ENCODE results near the gene SGCD. TPM values are rescaled to one million over a fixed set of nuclear protein-coding genes. Genes with fewer than 3 reads are reported as not detected.
A peak's percentile ranks its signal among the peaks of the same experiment; 100 is the strongest.

SGCD gene
- polyA plus RNA-seq, 1 experiment = 17.0 TPM

DNA sequence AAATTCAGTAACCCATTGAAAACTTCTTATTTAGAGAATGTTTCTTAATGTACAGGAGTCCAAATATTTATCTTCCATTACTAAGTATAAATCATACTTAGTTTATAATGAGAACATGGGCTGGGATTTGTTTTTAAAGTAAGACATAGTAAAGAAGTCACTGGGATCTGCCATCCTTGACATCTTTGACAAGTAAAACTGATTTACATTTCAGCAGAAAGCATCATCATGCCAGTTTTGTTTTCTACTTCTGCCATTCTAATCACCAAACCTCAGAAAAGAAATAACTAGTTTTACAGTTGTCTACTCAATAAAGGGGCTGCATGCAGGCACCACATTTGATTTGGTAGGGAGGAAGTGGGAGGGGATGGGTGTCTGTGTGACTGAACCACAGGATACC lies 301.5 kb downstream of the SGCD start:
- H3K36me3 ChIP-seq (ENCODE audit: control insufficient read depth, insufficient read depth, low read length) = no peaks in the 10 kb centered on the region
- ChIA-PET POLR2A (no interaction called here), CTCF (no interaction called here)
- DNase-seq (ENCODE audit: low read depth) = no peak
- H3K4me3 ChIP-seq (ENCODE audit: low read depth, low read length) = no peak overlapping the region
- TF ChIP-seq, protein P1, sequence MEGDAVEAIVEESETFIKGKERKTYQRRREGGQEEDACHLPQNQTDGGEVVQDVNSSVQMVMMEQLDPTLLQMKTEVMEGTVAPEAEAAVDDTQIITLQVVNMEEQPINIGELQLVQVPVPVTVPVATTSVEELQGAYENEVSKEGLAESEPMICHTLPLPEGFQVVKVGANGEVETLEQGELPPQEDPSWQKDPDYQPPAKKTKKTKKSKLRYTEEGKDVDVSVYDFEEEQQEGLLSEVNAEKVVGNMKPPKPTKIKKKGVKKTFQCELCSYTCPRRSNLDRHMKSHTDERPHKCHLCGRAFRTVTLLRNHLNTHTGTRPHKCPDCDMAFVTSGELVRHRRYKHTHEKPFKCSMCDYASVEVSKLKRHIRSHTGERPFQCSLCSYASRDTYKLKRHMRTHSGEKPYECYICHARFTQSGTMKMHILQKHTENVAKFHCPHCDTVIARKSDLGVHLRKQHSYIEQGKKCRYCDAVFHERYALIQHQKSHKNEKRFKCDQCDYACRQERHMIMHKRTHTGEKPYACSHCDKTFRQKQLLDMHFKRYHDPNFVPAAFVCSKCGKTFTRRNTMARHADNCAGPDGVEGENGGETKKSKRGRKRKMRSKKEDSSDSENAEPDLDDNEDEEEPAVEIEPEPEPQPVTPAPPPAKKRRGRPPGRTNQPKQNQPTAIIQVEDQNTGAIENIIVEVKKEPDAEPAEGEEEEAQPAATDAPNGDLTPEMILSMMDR (IDR thresholded peaks at IDR 0.05; ENCODE audit: insufficient read depth, low read depth, low read length) = no peak
- no peaks in the 10 kb centered on the region for H3K27me3 ChIP-seq (ENCODE audit: control insufficient read depth, insufficient read depth, low read length)

DNA sequence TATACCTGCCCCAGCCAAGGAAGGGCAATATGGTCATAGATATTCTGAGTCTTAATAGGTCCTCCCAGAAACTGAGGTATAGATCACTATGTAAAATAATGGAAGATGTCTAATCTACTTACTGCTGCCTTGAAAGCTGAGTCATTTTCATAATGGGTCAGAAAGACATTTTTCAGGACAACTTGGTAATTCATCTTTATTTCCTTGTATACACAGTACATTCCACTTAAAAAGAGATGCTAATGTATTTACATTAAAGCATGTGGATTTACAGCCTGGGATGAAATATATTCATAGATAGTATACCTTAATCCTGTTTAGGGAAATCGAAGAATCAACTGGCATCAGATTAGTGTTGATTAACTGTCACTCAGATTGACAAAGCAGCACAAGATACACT lies 304.0 kb downstream of the SGCD start:
- ChIA-PET CTCF (no interaction called here), POLR2A (no interaction called here)
- Histone ChIP-seq H3K36me3 (ENCODE audit: control insufficient read depth, insufficient read depth, low read length) (no peaks in the 10 kb centered on the region), H3K4me3 (ENCODE audit: low read depth, low read length) (no peak overlapping the region), H3K27me3 (ENCODE audit: control insufficient read depth, insufficient read depth, low read length) (no peaks in the 10 kb centered on the region)
- no peak for DNase-seq (ENCODE audit: low read depth)
- TF ChIP-seq, protein P1 (IDR thresholded peaks at IDR 0.05; ENCODE audit: insufficient read depth, low read depth, low read length) = no peak

DNA sequence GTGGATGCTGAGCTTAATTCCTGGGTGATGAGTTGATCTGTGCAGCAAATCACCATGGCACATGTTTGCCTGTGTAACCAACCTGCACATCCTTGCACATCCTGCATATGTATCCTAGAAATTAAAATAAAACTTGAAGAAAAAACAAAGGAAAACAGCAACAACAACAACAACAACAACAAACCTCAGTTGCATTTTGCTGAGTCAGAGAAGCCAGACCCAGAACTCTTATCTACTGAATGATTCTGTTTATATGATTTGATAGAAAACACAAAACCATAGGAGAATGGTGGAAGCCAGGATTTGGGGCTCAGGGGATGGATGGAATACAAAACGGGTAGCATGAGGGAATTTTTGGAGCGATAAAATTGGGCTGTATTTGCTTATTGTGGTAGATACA lies 307.3 kb downstream of the SGCD start:
- no peaks in the 10 kb centered on the region for H3K36me3 ChIP-seq (ENCODE audit: control insufficient read depth, insufficient read depth, low read length)
- no peak overlapping the region for H3K4me3 ChIP-seq (ENCODE audit: low read depth, low read length)
- no peak for DNase-seq (ENCODE audit: low read depth)
- TF ChIP-seq, protein P1 (IDR thresholded peaks at IDR 0.05; ENCODE audit: insufficient read depth, low read depth, low read length) = no peak
- no peaks in the 10 kb centered on the region for H3K27me3 ChIP-seq (ENCODE audit: control insufficient read depth, insufficient read depth, low read length)
- ChIA-PET CTCF (interaction anchor here (0.9 kb wide), 1 partner anchor 44 kb away, joined by 3 read pairs; no protein-coding TSS in a partner anchor), POLR2A (no interaction called here)

DNA sequence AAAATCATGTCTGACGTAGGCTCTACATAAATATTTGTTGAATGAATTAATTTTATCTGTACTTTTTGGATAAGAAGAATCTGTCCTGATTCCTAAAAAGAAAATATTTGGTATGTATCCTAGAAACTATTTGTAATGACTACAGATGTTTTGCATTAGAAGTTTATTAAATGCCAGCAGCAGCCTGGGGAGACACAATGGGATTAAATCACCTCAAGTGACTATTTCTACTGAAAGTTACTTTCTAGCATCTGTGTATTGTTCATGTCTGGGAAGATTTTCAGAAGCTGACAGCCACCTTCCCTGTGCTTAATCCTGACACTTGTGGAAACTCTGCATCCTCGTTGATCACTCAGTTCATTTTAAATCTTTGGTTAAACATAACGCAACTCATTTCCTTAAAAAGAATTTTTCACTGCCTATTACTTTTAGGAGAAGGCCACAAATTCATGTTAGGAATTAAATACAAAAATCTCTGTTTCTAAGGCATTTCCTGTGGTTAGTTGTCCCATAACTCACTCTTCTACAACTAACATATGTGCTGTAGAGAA lies 313.8 kb downstream of the SGCD start:
- no peak overlapping the region for H3K4me3 ChIP-seq (ENCODE audit: low read depth, low read length)
- DNase-seq (ENCODE audit: low read depth) = peak; percentile 85
- no peaks in the 10 kb centered on the region for H3K36me3 ChIP-seq (ENCODE audit: control insufficient read depth, insufficient read depth, low read length)
- ChIA-PET POLR2A (no interaction called here), CTCF (no interaction called here)
- TF ChIP-seq, protein P1 (IDR thresholded peaks at IDR 0.05; ENCODE audit: insufficient read depth, low read depth, low read length) = no peak
- H3K27me3 ChIP-seq (ENCODE audit: control insufficient read depth, insufficient read depth, low read length) = no peaks in the 10 kb centered on the region

DNA sequence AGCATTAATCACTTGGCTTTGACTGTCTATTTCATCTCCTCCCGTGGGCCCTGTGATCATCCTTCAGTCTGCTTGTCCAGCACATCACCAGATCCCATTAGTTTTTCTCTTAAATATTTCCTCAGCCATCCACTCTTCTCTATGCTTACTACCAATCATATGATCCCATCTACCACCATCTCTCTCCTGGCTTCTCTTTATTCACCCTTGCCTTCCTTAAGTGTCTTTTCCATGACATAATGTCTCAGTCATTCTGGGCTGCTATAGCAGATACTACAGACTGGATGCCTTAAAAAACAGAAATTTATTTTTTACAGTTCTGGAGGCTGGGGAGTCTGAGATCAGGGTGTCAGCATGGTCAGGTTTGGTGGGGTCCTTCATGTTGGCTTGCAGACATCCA lies 314.7 kb downstream of the SGCD start:
- Histone ChIP-seq H3K4me3 (ENCODE audit: low read depth, low read length) (no peak overlapping the region), H3K27me3 (ENCODE audit: control insufficient read depth, insufficient read depth, low read length) (no peaks in the 10 kb centered on the region), H3K36me3 (ENCODE audit: control insufficient read depth, insufficient read depth, low read length) (no peaks in the 10 kb centered on the region)
- ChIA-PET POLR2A (no interaction called here), CTCF (no interaction called here)
- TF ChIP-seq, protein P1 (IDR thresholded peaks at IDR 0.05; ENCODE audit: insufficient read depth, low read depth, low read length) = no peak
- DNase-seq (ENCODE audit: low read depth) = peak; percentile 9

Measured in BJ (cell line).